SIG-M5 (cell line): ENCODE data around the gene COQ10A.
A peak's percentile ranks its signal among the peaks of the same experiment; 100 is the strongest.
"Not testable (repeated sequence)": the region's sequence is repeated elsewhere in the genome, so short reads cannot be mapped to it uniquely, and the experiment has no call there.

ENCODE experiments used
- DNase-seq: peaks from one replicate; lab custom pipeline; 2025; lab: John Stamatoyannopoulos, UW

COQ10A gene

GRCh38 chr12:56280849-56281248, 14.1 kb downstream of the COQ10A start:
- DNase-seq = no peak

GRCh38 chr12:56282030-56282429, 15.3 kb downstream of the COQ10A start:
- DNase-seq = no peak

- no peak for DNase-seq
These were observed 15.8 kb downstream of the COQ10A start for GRCh38 chr12:56282579-56282978.

- DNase-seq = not testable (repeated sequence)
These were observed 17.5 kb downstream of the COQ10A start for GRCh38 chr12:56284263-56284662.

- DNase-seq = no peak
These were observed 19.5 kb downstream of the COQ10A start for GRCh38 chr12:56286044-56286830.

GRCh38 chr12:56288705-56289387, 22.1 kb downstream of the COQ10A start:
- no peak for DNase-seq

- no peak for DNase-seq
These were observed 27.1 kb downstream of the COQ10A start for GRCh38 chr12:56293795-56294194.

- peak; percentile 63 for DNase-seq
These were observed 29.6 kb downstream of the COQ10A start for GRCh38 chr12:56296295-56296694.

GRCh38 chr12:56297400-56297799, 30.7 kb downstream of the COQ10A start:
- DNase-seq = no peak

- DNase-seq = no peak
These were observed 32.1 kb downstream of the COQ10A start for GRCh38 chr12:56298828-56299227.

- DNase-seq = no peak
These were observed 32.6 kb downstream of the COQ10A start for GRCh38 chr12:56299308-56299852.

GRCh38 chr12:56299853-56300643, 33.3 kb downstream of the COQ10A start, which contains the start of gene CS:
CS (minus strand) TSS chr12:56300330; CDS start chr12:56300201, 129 bp downstream.
- DNase-seq = peak; percentile 96

GRCh38 chr12:56300644-56301464, 34.1 kb downstream of the COQ10A start:
- no peak for DNase-seq

- no peak for DNase-seq
These were observed 37.5 kb downstream of the COQ10A start for GRCh38 chr12:56304276-56304675.

- no peak for DNase-seq
These were observed 38.3 kb downstream of the COQ10A start for GRCh38 chr12:56304872-56305590.

- DNase-seq = no peak
These were observed 40.7 kb downstream of the COQ10A start for GRCh38 chr12:56307221-56307965.

GRCh38 chr12:56308714-56309113, 42.0 kb downstream of the COQ10A start:
- no peak for DNase-seq

- no peak for DNase-seq
These were observed 44.3 kb downstream of the COQ10A start for GRCh38 chr12:56311003-56311402.

- no peak for DNase-seq
These were observed 48.5 kb downstream of the COQ10A start for GRCh38 chr12:56315249-56315621.
